Measurements from ENCODE around the gene FAM118A. TPM values are rescaled to one million over a fixed set of nuclear protein-coding genes. Genes with fewer than 3 reads are reported as not detected.
A peak's percentile ranks its signal among the peaks of the same experiment; 100 is the strongest.

Gene FAM118A
- total and polyA plus RNA-seq, 3 donors from 2014 or later, result 70.8 to 104 (median 80.2) TPM

DNA sequence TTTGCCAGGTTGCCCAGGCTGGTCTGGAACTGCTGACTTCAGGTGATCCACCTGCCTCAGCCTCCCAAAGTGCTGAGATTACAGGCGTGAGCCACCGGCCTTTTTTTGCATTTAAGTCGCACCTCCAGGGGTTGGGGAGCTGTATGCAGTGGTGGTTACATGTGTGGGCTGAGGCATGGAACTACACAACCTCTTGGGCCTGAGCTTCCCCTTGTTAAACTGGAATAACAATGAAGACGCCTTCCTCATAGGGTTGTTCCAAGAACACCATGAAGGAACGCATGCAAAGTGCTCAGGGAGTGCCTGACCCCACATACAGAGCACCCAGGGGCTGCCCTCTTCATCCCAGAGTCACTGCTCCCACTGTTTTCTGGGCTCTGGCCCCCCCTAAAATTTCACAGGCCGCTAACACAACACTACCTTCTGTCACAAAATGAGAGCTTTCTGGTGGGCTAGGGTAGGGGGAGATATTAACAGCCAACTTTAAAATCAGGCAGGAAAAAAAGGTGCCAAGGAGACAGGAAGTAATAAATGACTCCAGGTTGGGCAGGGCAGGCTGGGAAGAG, 1.3 kb upstream of the FAM118A start:
- intact Hi-C loops (cut with DNase I; ENCODE audit: low total_unique reads), result no loop called here
- Histone ChIP-seq H3K4me3 (peak overlapping the region in 1 of 2 donors; percentile 79), H3K36me3 (ENCODE audit: low read depth, missing control alignments) (no peaks in the 10 kb centered on the region), H3K27ac (no peak overlapping the region), H3K9me3 (no peaks in the 10 kb centered on the region), H3K27me3 (no peaks in the 10 kb centered on the region), H3K4me1 (peaks cover 8% of the 10 kb centered on the region)
- no peak for DNase-seq
- 69 to 73% methylated on average over 5 to 6 of the region's 6 CpGs for WGBS, 2 donors
- TF ChIP-seq POLR2A (IDR thresholded peaks at IDR 0.05), result no peak
- TF ChIP-seq, protein P1, sequence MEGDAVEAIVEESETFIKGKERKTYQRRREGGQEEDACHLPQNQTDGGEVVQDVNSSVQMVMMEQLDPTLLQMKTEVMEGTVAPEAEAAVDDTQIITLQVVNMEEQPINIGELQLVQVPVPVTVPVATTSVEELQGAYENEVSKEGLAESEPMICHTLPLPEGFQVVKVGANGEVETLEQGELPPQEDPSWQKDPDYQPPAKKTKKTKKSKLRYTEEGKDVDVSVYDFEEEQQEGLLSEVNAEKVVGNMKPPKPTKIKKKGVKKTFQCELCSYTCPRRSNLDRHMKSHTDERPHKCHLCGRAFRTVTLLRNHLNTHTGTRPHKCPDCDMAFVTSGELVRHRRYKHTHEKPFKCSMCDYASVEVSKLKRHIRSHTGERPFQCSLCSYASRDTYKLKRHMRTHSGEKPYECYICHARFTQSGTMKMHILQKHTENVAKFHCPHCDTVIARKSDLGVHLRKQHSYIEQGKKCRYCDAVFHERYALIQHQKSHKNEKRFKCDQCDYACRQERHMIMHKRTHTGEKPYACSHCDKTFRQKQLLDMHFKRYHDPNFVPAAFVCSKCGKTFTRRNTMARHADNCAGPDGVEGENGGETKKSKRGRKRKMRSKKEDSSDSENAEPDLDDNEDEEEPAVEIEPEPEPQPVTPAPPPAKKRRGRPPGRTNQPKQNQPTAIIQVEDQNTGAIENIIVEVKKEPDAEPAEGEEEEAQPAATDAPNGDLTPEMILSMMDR (IDR thresholded peaks at IDR 0.05), result no peak

- peak overlapping the region; percentile 77 to 79 for H3K4me3 ChIP-seq
- H3K9me3 ChIP-seq, result no peaks in the 10 kb centered on the region
- intact Hi-C loops (cut with DNase I; ENCODE audit: low total_unique reads), result no loop called here
- peaks cover 11% of the 10 kb centered on the region for H3K4me1 ChIP-seq
- H3K27ac ChIP-seq, result peak overlapping the region; percentile 51 to 78
- no peak for DNase-seq
- H3K36me3 ChIP-seq (ENCODE audit: low read depth, missing control alignments), result no peaks in the 10 kb centered on the region
- 37 to 42% methylated on average over 23 to 25 of the region's 25 CpGs for WGBS, 2 donors
- no peaks in the 10 kb centered on the region for H3K27me3 ChIP-seq
- TF ChIP-seq POLR2A (IDR thresholded peaks at IDR 0.05), result no peak
- TF ChIP-seq, protein P1 (IDR thresholded peaks at IDR 0.05), result no peak
These were observed 745 bp upstream of the FAM118A start for GRCh38 chr22:45308957-45309421.

DNA sequence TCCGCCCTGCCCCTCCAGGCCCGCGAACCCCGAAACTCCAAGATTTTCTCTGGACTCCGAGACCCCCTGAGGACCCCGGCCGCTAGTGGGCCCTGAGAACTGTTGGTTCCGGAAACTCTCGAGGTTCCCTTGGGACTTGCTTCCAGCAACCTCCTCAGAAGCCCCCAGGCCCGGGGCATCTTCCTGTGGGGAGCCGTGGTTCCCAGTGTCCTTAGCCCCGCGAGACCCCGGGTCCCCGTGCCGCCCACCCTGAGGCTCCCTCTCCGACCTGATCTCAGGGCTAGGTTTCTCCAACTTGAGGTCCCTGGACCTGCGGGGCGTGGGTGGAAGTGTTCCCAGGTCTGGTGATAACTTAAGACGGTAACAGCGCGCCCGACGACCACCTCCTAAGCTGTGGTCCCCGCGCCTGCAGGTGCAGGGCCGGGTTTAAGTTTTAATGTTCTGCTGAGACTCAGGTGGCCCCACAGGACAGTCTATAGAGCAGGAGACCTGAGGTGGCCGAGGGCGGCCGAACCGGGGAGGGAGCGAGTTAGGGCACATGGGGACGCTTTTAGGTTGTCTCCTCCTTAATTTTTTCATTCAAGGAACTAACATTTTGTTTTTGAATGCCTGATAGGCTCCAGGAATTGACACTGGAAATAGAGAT, 720 bp downstream of the FAM118A start:
- H3K27me3 ChIP-seq, result no peaks in the 10 kb centered on the region
- H3K4me3 ChIP-seq, result peak overlapping the region; percentile 77 to 79
- DNase-seq, result no peak
- H3K9me3 ChIP-seq, result no peaks in the 10 kb centered on the region
- peak overlapping the region; percentile 78 to 79 for H3K27ac ChIP-seq
- H3K36me3 ChIP-seq (ENCODE audit: low read depth, missing control alignments), result no peaks in the 10 kb centered on the region
- intact Hi-C loops (cut with DNase I; ENCODE audit: low total_unique reads), result no loop called here
- no peak for TF ChIP-seq POLR2A (IDR thresholded peaks at IDR 0.05)
- TF ChIP-seq, protein P1 (IDR thresholded peaks at IDR 0.05), result no peak
- peaks cover 15% of the 10 kb centered on the region for H3K4me1 ChIP-seq
- 0 to 5% methylated on average over 6 to 33 of the region's 33 CpGs for WGBS, 2 donors

- Histone ChIP-seq H3K27ac (peak overlapping the region in 1 of 2 donors; percentile 78), H3K27me3 (no peaks in the 10 kb centered on the region), H3K4me1 (peaks cover 15% of the 10 kb centered on the region), H3K9me3 (no peaks in the 10 kb centered on the region), H3K36me3 (ENCODE audit: low read depth, missing control alignments) (no peaks in the 10 kb centered on the region), H3K4me3 (peak overlapping the region; percentile 77 to 79)
- 37% methylated on average over 14 of the region's 14 CpGs for WGBS, 2 donors
- intact Hi-C loops (cut with DNase I; ENCODE audit: low total_unique reads), result no loop called here
- no peak for DNase-seq
- TF ChIP-seq POLR2A (IDR thresholded peaks at IDR 0.05), result no peak
- TF ChIP-seq, protein P1 (IDR thresholded peaks at IDR 0.05), result no peak
These were observed 1.3 kb downstream of the FAM118A start for GRCh38 chr22:45310977-45311531.
